ENCODE measurements around the gene NFATC4.

The NFATC4 gene

GRCh38 chr14:24411443-24412389 is 43.7 kb downstream of the NFATC4 start:
- Histone ChIP-seq H3K4me1 (ENCODE audit: insufficient read depth, low read length) (no peaks in the 10 kb centered on the region), H3K9ac (ENCODE audit: low read depth, low read length) (no peak overlapping the region), H3K27me3 (ENCODE audit: insufficient read depth, low read length, poor library complexity) (peaks cover 4% of the 10 kb centered on the region), H2AFZ (ENCODE audit: low read depth, low read length) (no peak overlapping the region; the same call in 1 of the 2 replicates), H3K4me2 (ENCODE audit: insufficient read depth, low read length) (no peak overlapping the region), H4K20me1 (ENCODE audit: insufficient read depth, low read length) (no peaks in the 10 kb centered on the region), H3K79me2 (ENCODE audit: insufficient read depth, low read length) (no peaks in the 10 kb centered on the region), H3K4me3 (ENCODE audit: low read depth in 1 of 2, low read length in 2 of 2) (no peak overlapping the region), H3K36me3 (ENCODE audit: insufficient read depth, low read length) (no peaks in the 10 kb centered on the region), H3K9me3 (ENCODE audit: insufficient read depth, low read length, severe bottlenecking) (no peaks in the 10 kb centered on the region), H3K27ac (ENCODE audit: low read length) (no peak overlapping the region)
- TF ChIP-seq EZH2 (IDR thresholded peaks at IDR 0.05; ENCODE audit: borderline replicate concordance, low read depth, low read length, severe bottlenecking) (no peak), CTCF (IDR thresholded peaks at IDR 0.05; ENCODE audit: borderline replicate concordance, extremely low read depth, low read length, poor library complexity, severe bottlenecking) (peak; percentile 67)
- ATAC-seq (ENCODE audit: insufficient read depth, low read depth) (peak; percentile 72), DNase-seq (peak; percentile 38)

DNA sequence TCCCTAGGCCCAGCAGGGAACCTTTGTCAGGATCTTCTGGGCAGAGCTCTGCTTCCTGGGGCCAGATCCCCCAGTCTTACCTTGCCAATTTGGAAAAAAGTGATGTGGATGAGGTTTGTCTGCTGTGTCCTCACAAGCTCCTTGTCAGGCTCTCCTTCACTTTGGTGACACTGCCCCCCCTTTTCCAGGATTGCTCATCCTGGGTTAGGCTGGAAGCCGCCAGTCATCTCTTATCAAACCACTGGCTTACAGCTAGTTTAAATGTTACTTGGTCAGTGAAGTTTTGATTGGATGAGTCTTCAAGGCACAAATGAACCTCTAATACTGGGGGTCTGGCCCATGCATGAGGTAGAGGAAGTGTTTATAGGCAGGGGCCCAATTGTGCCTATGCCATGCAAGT is 46.1 kb downstream of the NFATC4 start:
- Histone ChIP-seq H3K4me2 (ENCODE audit: insufficient read depth, low read length) (no peak overlapping the region), H3K79me2 (ENCODE audit: insufficient read depth, low read length) (no peaks in the 10 kb centered on the region), H3K4me3 (ENCODE audit: low read depth in 1 of 2, low read length in 2 of 2) (no peak overlapping the region), H3K9me3 (ENCODE audit: insufficient read depth, low read length, severe bottlenecking) (no peaks in the 10 kb centered on the region), H3K27me3 (ENCODE audit: insufficient read depth, low read length, poor library complexity) (no peaks in the 10 kb centered on the region), H3K4me1 (ENCODE audit: insufficient read depth, low read length) (no peaks in the 10 kb centered on the region), H2AFZ (ENCODE audit: low read depth, low read length) (no peak overlapping the region), H3K27ac (ENCODE audit: low read length) (no peak overlapping the region), H3K9ac (ENCODE audit: low read depth, low read length) (no peak overlapping the region), H4K20me1 (ENCODE audit: insufficient read depth, low read length) (no peaks in the 10 kb centered on the region), H3K36me3 (ENCODE audit: insufficient read depth, low read length) (no peaks in the 10 kb centered on the region)
- no peak for TF ChIP-seq EZH2 (IDR thresholded peaks at IDR 0.05; ENCODE audit: borderline replicate concordance, low read depth, low read length, severe bottlenecking)
- TF ChIP-seq CTCF (IDR thresholded peaks at IDR 0.05; ENCODE audit: borderline replicate concordance, extremely low read depth, low read length, poor library complexity, severe bottlenecking) = no peak
- no peak for DNase-seq
- no peak for ATAC-seq (ENCODE audit: insufficient read depth, low read depth)

GRCh38 chr14:24414732-24415420 is 46.9 kb downstream of the NFATC4 start:
- Histone ChIP-seq H3K4me1 (ENCODE audit: insufficient read depth, low read length) (no peaks in the 10 kb centered on the region), H2AFZ (ENCODE audit: low read depth, low read length) (no peak overlapping the region), H3K27me3 (ENCODE audit: insufficient read depth, low read length, poor library complexity) (no peaks in the 10 kb centered on the region), H3K9ac (ENCODE audit: low read depth, low read length) (no peak overlapping the region), H3K4me3 (ENCODE audit: low read depth in 1 of 2, low read length in 2 of 2) (no peak overlapping the region), H3K9me3 (ENCODE audit: insufficient read depth, low read length, severe bottlenecking) (no peaks in the 10 kb centered on the region), H3K79me2 (ENCODE audit: insufficient read depth, low read length) (no peaks in the 10 kb centered on the region), H3K27ac (ENCODE audit: low read length) (no peak overlapping the region), H3K4me2 (ENCODE audit: insufficient read depth, low read length) (no peak overlapping the region), H4K20me1 (ENCODE audit: insufficient read depth, low read length) (no peaks in the 10 kb centered on the region), H3K36me3 (ENCODE audit: insufficient read depth, low read length) (no peaks in the 10 kb centered on the region)
- ATAC-seq (ENCODE audit: insufficient read depth, low read depth) (no peak), DNase-seq (no peak)
- no peak for TF ChIP-seq CTCF (IDR thresholded peaks at IDR 0.05; ENCODE audit: borderline replicate concordance, extremely low read depth, low read length, poor library complexity, severe bottlenecking)
- no peak for TF ChIP-seq EZH2 (IDR thresholded peaks at IDR 0.05; ENCODE audit: borderline replicate concordance, low read depth, low read length, severe bottlenecking)

Data from DND-41 (cell line).